Stomach (tissue), 19 donors: Measurements from ENCODE around the gene FOXRED1. TPM values are rescaled to one million over a fixed set of nuclear protein-coding genes. Genes with fewer than 3 reads are reported as not detected.
A peak's percentile ranks its signal among the peaks of the same experiment; 100 is the strongest.

Source experiments
- DNase-seq, 2 donors: peaks; one replicate each; pipeline versions ENCODE4 v3.0.0 to v3.0.0-alpha.2; 2013 to 2019
- H3K27ac ChIP-seq, 5 donors: fragments of 200-600 bp in 4 of 5; sonication (generic) in 4 of 5; one replicate each; pipeline ENCODE4 v1.5.1; 2013 to 2019; ENCODE audit warnings: mild to moderate bottlenecking in 1 of 5, moderate library complexity in 1 of 5
- H3K27me3 ChIP-seq, 3 donors: fragments of 200-600 bp; sonication (generic); one replicate each; pipeline ENCODE4 v1.5.1; 2017 to 2019; ENCODE audit warnings: mixed run types in 1 of 3
- H3K36me3 ChIP-seq, 4 donors: fragments of 200-600 bp; sonication (generic); 1 replicate in 3 of 4; 2 replicates in 1 of 4; pipeline ENCODE4 v1.5.1; 2016 to 2019
- H3K4me1 ChIP-seq, 4 donors: fragments of 200-600 bp; sonication (generic); one replicate each; pipeline ENCODE4 v1.5.1; 2016 to 2019
- H3K4me3 ChIP-seq, 4 donors: fragments of 200-600 bp; sonication (generic) in 3 of 4; one replicate each; pipeline ENCODE4 v1.5.1; 2016 to 2019; ENCODE audit warnings: mild to moderate bottlenecking in 1 of 4
- H3K9me3 ChIP-seq, 4 donors: fragments of 200-600 bp; sonication (generic); one replicate each; pipeline ENCODE4 v1.5.1; 2016 to 2019
- CTCF ChIP-seq, 7 experiments: fragments of 450-650 bp in 4 of 7; fragments of 200-600 bp in 3 of 7; sonication (generic) in 3 of 7; IDR thresholded peaks; one replicate each; pipeline ENCODE4 v1.5.1; 2016 to 2019; ENCODE audit warnings: antibody characterized with exemption in 7 of 7, control low read depth in 2 of 7, mild to moderate bottlenecking in 1 of 7
- EP300 ChIP-seq: sonication (generic); formaldehyde crosslinking; IDR thresholded peaks from one replicate; pipeline ENCODE4 v1.6.1; 2017; ENCODE audit warnings: antibody characterized with exemption
- POLR2A ChIP-seq, 4 donors: fragments of 450-650 bp; IDR thresholded peaks; one replicate each; pipeline ENCODE4 v1.6.1; 2016; ENCODE audit warnings: antibody characterized with exemption in 4 of 4, control low read depth in 2 of 4, mild to moderate bottlenecking in 1 of 4, moderate library complexity in 1 of 4
- POLR2AphosphoS5 ChIP-seq, 3 donors: sonication (generic); formaldehyde crosslinking; IDR thresholded peaks; one replicate each; pipeline ENCODE4 v1.6.1; 2016; ENCODE audit warnings: antibody characterized with exemption in 3 of 3
- WGBS, 5 donors: extraction: QIAGEN DNeasy Blood & Tissue Kit in 3 of 5; methylation state at CpG; one replicate each; pipeline versions ENCODE4 v1.1.5 to v1.1.7; 2013 to 2018; 5-methylcytosine and 5-hydroxymethylcytosine counted together
- intact Hi-C: fragments of 100-400 bp; cut with DNase I; formaldehyde crosslinking; loops from one replicate; pipeline ENCODE4 v1.15.1; 2023; ENCODE audit warnings: low total_unique reads
- long read RNA-seq, 10 donors: transcript quantifications; one replicate each; lab custom pipeline, GENCODE V29; 2026
- polyA plus RNA-seq, 3 donors: library from polyadenylated mRNA; stranded (reverse); fragments of 200-250 nt; gene quantifications; one replicate each; pipeline ENCODE4 v1.2.3, GENCODE V29; 2013
- total RNA-seq, 5 donors: library from RNA; depleted of rRNA; stranded (reverse); fragments of >200 nt; gene quantifications; one replicate each; pipeline versions ENCODE4 v1.1.0 to v1.2.3, GENCODE V29; 2014 to 2016
- donor health status: healthy with polysubstance abuse.
- donor health status: Bipolar disorder and iron deficiency.
- donor health status: healthy.

The FOXRED1 gene
- total RNA-seq (10 to 100 TPM in 4 of 5 donors, 1 to 10 TPM in 1; 5.4 to 26.3 (median 14.8) TPM), polyA plus RNA-seq (10 to 100 TPM; 17.3 to 22.7 (median 18.9) TPM)
- long read RNA-seq, donor 1, partial matches to known transcripts = 0 of 1 reads
- long read RNA-seq, donor 1, other reads (novel, unspliced or antisense) = 0 of 1 reads
- long read RNA-seq, donor 2, partial matches to known transcripts = 0 of 2 reads
- long read RNA-seq, donor 2, other reads (novel, unspliced or antisense) = 0 of 2 reads
- long read RNA-seq, donor 3, partial matches to known transcripts = 0 of 3 reads
- long read RNA-seq, donor 3, other reads (novel, unspliced or antisense) = 0 of 3 reads
- long read RNA-seq, donor 4 = 0 reads
- long read RNA-seq, donor 5, transcript FOXRED1-201 (11 exons, 1,970 nt) = major isoform, 5 of 5 reads
- long read RNA-seq, donor 5, partial matches to known transcripts = 0 of 5 reads
- long read RNA-seq, donor 5, other reads (novel, unspliced or antisense) = 0 of 5 reads
- long read RNA-seq, donor 6, partial matches to known transcripts = 0 of 6 reads
- long read RNA-seq, donor 6, other reads (novel, unspliced or antisense) = 0 of 6 reads
- long read RNA-seq, donor 7, partial matches to known transcripts = 0 of 4 reads
- long read RNA-seq, donor 7, other reads (novel, unspliced or antisense) = 0 of 4 reads
- long read RNA-seq, donor 8, partial matches to known transcripts = 0 of 2 reads
- long read RNA-seq, donor 8, other reads (novel, unspliced or antisense) = 0 of 2 reads
- long read RNA-seq, donor 9, partial matches to known transcripts = 0 of 1 reads
- long read RNA-seq, donor 9, other reads (novel, unspliced or antisense) = 0 of 1 reads
- long read RNA-seq, donor 10 = 0 reads

- intact Hi-C loops = no loop called here
- Histone ChIP-seq H3K36me3 (peaks cover 37 to 57% (median 52%) of the 10 kb centered on the region in 4 donors), H3K27ac (peak within 1 kb of the TSS; percentile 91 to 98 (median 95)), H3K27me3 (no peaks in the 10 kb centered on the region), H3K4me3 (peak within 1 kb of the TSS; percentile 71 to 98 (median 86)), H3K4me1 (peaks cover 12 to 40% (median 33%) of the 10 kb centered on the region in 4 donors), H3K9me3 (no peaks in the 10 kb centered on the region)
- peak; percentile 100 for DNase-seq
- 0 to 2% (median 0%) methylated on average over 20 to 64 of the region's 64 CpGs for WGBS, 5 donors
- TF ChIP-seq CTCF (IDR thresholded peaks at IDR 0.05) = no peak
- peak; percentile 22 for TF ChIP-seq EP300
- peak; percentile 89 to 97 (median 95) for TF ChIP-seq POLR2AphosphoS5 (IDR thresholded peaks at IDR 0.05)
- TF ChIP-seq POLR2A (IDR thresholded peaks at IDR 0.05) = peak in 2 of 4 donors; percentile 58 to 87
Observed at GRCh38 chr11:126268708-126269579, at the start of gene FOXRED1, which contains the start of gene SRPRA. Gene FOXRED1, plus strand, starts transcription at chr11:126269154. Its CDS starts 53 bp downstream, at chr11:126269207. Gene SRPRA, minus strand, starts transcription at chr11:126268895. Its CDS starts 91 bp downstream, at chr11:126268804.

- DNase-seq = no peak
- 65 to 73% (median 68%) methylated on average over 4 of the region's 4 CpGs for WGBS, 5 donors
- Histone ChIP-seq H3K9me3 (no peaks in the 10 kb centered on the region), H3K27ac (no peak overlapping the region), H3K36me3 (no peaks in the 10 kb centered on the region), H3K27me3 (no peaks in the 10 kb centered on the region), H3K4me3 (no peak overlapping the region), H3K4me1 (peaks cover 0 to 51% (median 34%) of the 10 kb centered on the region in 4 donors)
- TF ChIP-seq CTCF (IDR thresholded peaks at IDR 0.05) (no peak), EP300 (no peak), POLR2A (IDR thresholded peaks at IDR 0.05) (no peak), POLR2AphosphoS5 (IDR thresholded peaks at IDR 0.05) (no peak)
- intact Hi-C loops = no loop called here
Observed at GRCh38 chr11:126219547-126219946, 49.4 kb upstream of the FOXRED1 start.

- H3K27ac ChIP-seq = no peak overlapping the region
- no peaks in the 10 kb centered on the region for H3K9me3 ChIP-seq
- no peak overlapping the region for H3K4me3 ChIP-seq
- H3K27me3 ChIP-seq = no peaks in the 10 kb centered on the region
- TF ChIP-seq POLR2A (IDR thresholded peaks at IDR 0.05) (no peak), CTCF (IDR thresholded peaks at IDR 0.05) (no peak), EP300 (no peak), POLR2AphosphoS5 (IDR thresholded peaks at IDR 0.05) (no peak)
- WGBS, 5 donors = 91 to 95% (median 94%) methylated on average over 6 of the region's 6 CpGs
- DNase-seq = no peak
- peaks cover 0 to 4% (median 0%) of the 10 kb centered on the region in 4 donors for H3K4me1 ChIP-seq
- H3K36me3 ChIP-seq = peaks cover 1 to 16% (median 8%) of the 10 kb centered on the region in 4 donors
- intact Hi-C loops = no loop called here
Observed at GRCh38 chr11:126224647-126225294, 44.2 kb upstream of the FOXRED1 start.
